Retina (tissue), 1 donor: Measurements from ENCODE around the gene RET.

Source experiments
- DNase-seq: peaks from one replicate; pipeline ENCODE4 v3.0.0-alpha.2; 2016

RET gene

GRCh38 chr10:43044961-43045621 is 31.8 kb upstream of the RET start:
- DNase-seq: no peak

GRCh38 chr10:43045631-43046287 is 31.1 kb upstream of the RET start:
- DNase-seq: no peak

- DNase-seq: no peak
These were observed 30.4 kb upstream of the RET start for GRCh38 chr10:43046288-43046991.

GRCh38 chr10:43047288-43047970 is 29.4 kb upstream of the RET start:
- no peak for DNase-seq

- DNase-seq: no peak
These were observed 28.4 kb upstream of the RET start for GRCh38 chr10:43048301-43049051.

DNA sequence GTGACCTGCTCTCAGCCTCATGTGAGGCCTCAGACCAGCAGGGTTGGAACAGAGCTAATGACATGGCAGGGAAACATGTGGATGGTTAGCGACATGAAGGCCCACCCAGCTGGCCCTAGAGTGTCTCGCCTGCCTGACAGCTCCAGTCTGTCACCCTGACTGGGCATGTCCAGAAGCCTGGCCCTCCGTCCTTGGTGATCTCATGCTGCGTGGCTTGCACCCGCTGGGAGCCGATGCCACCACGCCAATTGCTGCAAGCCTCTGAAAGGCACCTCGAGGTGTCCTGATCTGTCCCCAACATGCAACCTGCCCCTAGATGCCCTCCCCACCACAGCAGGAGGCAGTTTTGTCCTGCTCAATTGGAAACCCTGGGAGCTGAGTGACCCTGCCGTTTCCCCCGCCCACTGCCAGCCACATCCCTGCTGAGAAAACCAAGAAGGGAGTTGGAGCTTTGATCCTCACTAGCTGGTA is 27.8 kb upstream of the RET start:
- no peak for DNase-seq

GRCh38 chr10:43050011-43050410 is 26.9 kb upstream of the RET start:
- no peak for DNase-seq

GRCh38 chr10:43053825-43054224 is 23.0 kb upstream of the RET start:
- no peak for DNase-seq

DNA sequence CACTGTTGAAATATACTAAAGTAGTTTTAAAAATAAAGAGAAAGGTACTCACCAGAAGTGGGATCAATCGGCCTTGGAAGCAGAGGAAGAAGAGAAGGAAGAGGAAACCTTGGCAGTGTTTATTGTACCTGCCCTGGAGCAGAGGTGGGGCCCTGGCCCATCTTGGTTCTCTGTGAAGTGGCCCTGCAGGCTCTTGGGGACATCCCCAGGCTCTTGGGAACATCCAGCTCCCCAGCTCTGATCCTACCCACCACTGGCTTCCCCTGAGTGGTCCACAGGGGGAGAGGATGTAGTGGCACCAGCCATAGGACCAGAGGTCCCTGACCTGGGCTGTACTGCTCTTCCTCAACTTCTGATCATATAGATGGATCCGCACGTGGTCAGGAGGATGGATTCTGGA is 22.3 kb upstream of the RET start:
- DNase-seq: no peak

DNA sequence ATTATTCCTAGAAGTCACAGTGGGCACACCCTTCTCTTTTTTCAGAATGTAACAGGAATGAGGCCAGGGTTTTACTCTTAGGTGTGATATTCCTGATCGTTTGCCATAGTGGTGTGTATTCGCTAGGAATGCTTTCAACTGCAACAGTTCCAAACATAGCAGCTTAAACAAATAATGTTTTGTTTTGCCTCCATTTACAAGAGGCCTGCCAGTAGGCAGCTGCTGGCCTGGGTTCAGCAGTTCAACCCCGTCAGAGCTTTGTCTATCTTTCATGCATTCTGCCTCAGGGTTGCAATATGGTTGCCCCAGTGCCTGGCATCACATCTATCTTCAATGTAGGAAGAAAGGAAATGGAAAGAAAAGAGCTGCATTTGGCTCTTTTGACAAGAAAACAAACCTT is 21.7 kb upstream of the RET start:
- DNase-seq: no peak

DNA sequence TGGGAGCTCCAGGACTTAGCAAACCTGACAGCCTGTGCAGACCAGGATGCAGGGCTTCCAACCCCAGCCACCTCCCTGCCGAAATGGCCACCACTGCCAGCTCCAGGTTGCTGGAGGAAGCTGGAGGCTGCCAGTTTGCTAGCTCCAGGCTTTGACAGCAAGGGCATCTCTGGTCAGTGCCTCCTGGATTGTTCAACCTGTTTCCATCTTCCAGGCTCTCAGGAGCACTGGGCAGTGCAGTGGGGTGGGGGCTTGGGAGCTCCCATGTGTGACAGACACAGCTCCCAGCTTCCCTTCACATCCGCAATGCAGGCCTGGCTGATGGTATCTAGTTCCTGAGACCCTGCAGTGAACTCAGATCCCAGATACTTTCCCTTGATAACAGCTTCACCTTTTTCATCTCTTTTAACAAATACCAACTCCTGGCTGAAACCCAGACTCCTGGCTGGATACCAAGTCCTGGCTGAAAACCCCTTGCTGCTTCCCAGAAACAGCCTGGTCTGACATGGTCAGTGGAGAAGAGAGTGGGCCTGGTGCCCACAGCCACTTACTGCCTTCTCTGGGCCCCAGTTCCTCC is 20.8 kb upstream of the RET start:
- DNase-seq: no peak

GRCh38 chr10:43056568-43057011 is 20.3 kb upstream of the RET start:
- no peak for DNase-seq

- no peak for DNase-seq
These were observed 19.6 kb upstream of the RET start for GRCh38 chr10:43057231-43057711.

DNA sequence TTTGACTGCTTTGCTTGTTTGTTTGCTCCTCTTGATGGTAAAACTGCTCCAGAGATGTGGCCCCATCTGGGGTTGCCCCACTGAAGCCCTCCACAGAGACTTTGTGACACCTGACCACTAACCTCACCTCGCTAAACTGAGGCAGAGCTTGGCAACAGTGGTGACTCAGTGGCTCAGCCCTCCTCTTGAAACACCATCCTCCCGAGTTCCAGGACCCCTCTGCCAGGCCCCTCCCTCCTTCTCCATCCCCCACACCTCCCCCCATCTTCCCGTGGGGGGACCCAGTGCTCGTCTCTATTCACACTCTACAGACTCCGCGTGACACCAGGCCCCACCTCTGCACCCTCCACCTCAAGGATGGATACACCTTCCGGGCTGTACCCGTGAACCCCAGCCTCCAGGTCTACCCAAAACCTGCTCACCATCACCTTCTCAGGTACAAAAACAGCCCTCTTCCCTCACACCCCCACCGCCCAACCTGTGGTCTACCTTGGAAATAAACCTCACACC is 19.0 kb upstream of the RET start:
- DNase-seq: no peak

GRCh38 chr10:43058716-43059335 is 18.0 kb upstream of the RET start:
- no peak for DNase-seq

GRCh38 chr10:43059336-43059720 is 17.5 kb upstream of the RET start:
- DNase-seq: no peak

- DNase-seq: no peak
These were observed 17.0 kb upstream of the RET start for GRCh38 chr10:43059828-43060227.

DNA sequence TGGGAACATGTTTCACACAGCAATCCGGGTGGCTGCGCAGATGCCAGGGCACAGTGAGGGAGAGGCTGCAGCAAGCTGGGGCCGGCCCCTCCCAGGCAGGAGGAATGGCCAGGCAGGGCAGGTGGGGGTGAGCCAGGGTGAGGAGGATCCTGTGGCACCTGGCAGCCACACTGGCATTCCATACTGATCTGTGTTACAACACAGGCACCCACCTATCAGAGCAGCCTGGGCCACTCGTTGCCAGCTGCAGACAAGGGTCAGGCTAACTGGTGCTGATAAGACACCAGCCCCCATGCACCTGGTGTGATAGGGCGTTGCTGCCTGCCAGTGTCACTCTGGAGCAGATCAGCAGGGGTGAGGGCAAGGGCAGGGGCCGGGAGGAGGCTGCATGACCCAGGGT is 16.6 kb upstream of the RET start:
- no peak for DNase-seq

- DNase-seq: no peak
These were observed 15.5 kb upstream of the RET start for GRCh38 chr10:43061331-43061730.

GRCh38 chr10:43061760-43062159 is 15.1 kb upstream of the RET start:
- no peak for DNase-seq

GRCh38 chr10:43062402-43063160 is 14.3 kb upstream of the RET start:
- no peak for DNase-seq
